ENCODE results near the gene CARTPT.

Gene CARTPT

GRCh38 chr5:71703941-71704340, 15.1 kb upstream of the CARTPT start:
- Mint-ChIP-seq H3K4me1 (no peaks in the 10 kb centered on the region), H3K9me3 (no peaks in the 10 kb centered on the region)
- ATAC-seq (replicated peaks) = no peak

GRCh38 chr5:71705421-71705820, 13.7 kb upstream of the CARTPT start:
- DNase-seq (no peak), ATAC-seq (replicated peaks) (no peak)
- no peak overlapping the region for H3K4me3 Mint-ChIP-seq
- H3K27ac Mint-ChIP-seq = no peak overlapping the region
- H3K4me1 Mint-ChIP-seq = no peaks in the 10 kb centered on the region
- H3K27me3 Mint-ChIP-seq = peaks cover 8 to 13% of the 10 kb centered on the region in 2 donors
- no peaks in the 10 kb centered on the region for H3K9me3 Mint-ChIP-seq
- no peaks in the 10 kb centered on the region for H3K36me3 Mint-ChIP-seq

More at GRCh38 chr5:71703941-71704340, 15.1 kb upstream of the CARTPT start:
- H3K36me3 Mint-ChIP-seq = no peaks in the 10 kb centered on the region
- no peak overlapping the region for H3K4me3 Mint-ChIP-seq
- H3K27me3 Mint-ChIP-seq = peaks cover 8 to 15% of the 10 kb centered on the region in 2 donors
- no peak overlapping the region for H3K27ac Mint-ChIP-seq
- no peak for DNase-seq

DNA sequence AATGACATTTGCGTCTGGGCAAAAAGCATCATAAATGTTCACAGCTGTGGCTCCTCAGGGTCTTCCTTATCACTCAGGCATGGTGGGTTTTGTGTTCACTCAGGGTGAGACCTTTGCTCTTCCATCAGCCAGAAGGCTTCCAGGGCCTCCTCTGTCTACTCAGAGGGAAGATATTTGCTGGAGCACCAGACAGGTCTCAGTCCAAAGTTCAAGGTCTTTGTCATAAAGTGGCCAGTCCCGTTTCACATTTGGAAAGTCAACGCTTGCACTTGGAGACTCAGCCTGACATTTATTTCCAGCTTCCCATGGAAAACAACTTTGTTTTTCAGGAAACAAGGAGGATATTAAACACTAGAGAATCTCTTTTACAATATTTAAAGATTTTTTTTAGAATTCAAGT, 12.2 kb upstream of the CARTPT start:
- no peak overlapping the region for H3K27ac Mint-ChIP-seq
- no peaks in the 10 kb centered on the region for H3K36me3 Mint-ChIP-seq
- DNase-seq (no peak), ATAC-seq (replicated peaks) (no peak)
- no peak overlapping the region for H3K4me3 Mint-ChIP-seq
- no peaks in the 10 kb centered on the region for H3K4me1 Mint-ChIP-seq
- H3K9me3 Mint-ChIP-seq = no peaks in the 10 kb centered on the region
- H3K27me3 Mint-ChIP-seq = peaks cover 8 to 9% of the 10 kb centered on the region in 2 donors

DNA sequence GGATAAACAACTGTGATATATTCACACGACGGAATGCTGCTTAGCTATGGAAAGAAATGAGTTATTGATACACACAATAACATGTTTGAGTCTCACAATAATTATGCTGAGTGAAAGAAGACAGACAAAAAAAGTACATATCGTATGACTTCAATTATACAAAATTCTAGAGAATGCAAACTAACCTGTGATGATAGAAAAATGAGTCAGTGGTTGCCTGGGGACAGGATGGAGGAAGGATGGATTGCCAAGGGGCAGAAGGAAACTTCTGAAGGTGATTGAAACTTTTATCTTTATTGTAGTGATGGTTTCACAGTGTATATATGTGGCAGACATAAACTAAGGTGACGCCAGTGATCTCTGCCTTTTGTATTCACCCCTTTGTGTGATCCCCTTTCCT, 7.5 kb upstream of the CARTPT start:
- no peaks in the 10 kb centered on the region for H3K9me3 Mint-ChIP-seq
- H3K27me3 Mint-ChIP-seq = peaks cover 16 to 18% of the 10 kb centered on the region in 2 donors
- no peaks in the 10 kb centered on the region for H3K36me3 Mint-ChIP-seq
- DNase-seq (no peak), ATAC-seq (replicated peaks) (no peak)
- H3K4me1 Mint-ChIP-seq = no peaks in the 10 kb centered on the region
- no peak overlapping the region for H3K27ac Mint-ChIP-seq
- no peak overlapping the region for H3K4me3 Mint-ChIP-seq

GRCh38 chr5:71714911-71715310, 4.2 kb upstream of the CARTPT start:
- ATAC-seq (replicated peaks) (no peak), DNase-seq (no peak)
- Mint-ChIP-seq H3K27ac (no peak overlapping the region), H3K4me3 (no peak overlapping the region), H3K27me3 (peaks cover 40 to 51% of the 10 kb centered on the region in 2 donors), H3K36me3 (no peaks in the 10 kb centered on the region), H3K9me3 (peaks cover 2 to 3% of the 10 kb centered on the region in 2 donors), H3K4me1 (peaks cover 4 to 7% of the 10 kb centered on the region in 2 donors)

DNA sequence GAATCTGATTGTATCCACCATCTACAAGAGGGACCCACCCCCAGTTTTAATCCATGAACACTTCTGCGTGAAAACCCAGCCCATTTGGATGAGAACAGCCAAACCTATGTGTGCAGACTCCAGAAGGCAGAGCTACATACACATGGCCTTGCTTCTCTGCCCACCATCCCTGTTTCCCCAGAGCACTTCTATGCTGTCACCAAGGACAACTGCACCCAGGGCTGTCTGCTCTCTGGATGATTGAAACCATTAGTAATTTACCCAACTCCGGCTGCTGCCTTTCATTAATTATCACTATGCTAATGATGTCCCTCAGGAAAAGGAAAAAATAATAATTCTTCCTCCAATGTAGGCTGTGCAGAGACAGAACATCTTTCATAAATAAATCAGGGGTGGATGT, 8.9 kb downstream of the CARTPT start:
- ATAC-seq (replicated peaks) (no peak), DNase-seq (no peak)
- Mint-ChIP-seq H3K9me3 (no peaks in the 10 kb centered on the region), H3K27me3 (peaks cover 29 to 50% of the 10 kb centered on the region in 2 donors), H3K4me1 (no peaks in the 10 kb centered on the region), H3K36me3 (no peaks in the 10 kb centered on the region), H3K27ac (no peak overlapping the region), H3K4me3 (no peak overlapping the region)

DNA sequence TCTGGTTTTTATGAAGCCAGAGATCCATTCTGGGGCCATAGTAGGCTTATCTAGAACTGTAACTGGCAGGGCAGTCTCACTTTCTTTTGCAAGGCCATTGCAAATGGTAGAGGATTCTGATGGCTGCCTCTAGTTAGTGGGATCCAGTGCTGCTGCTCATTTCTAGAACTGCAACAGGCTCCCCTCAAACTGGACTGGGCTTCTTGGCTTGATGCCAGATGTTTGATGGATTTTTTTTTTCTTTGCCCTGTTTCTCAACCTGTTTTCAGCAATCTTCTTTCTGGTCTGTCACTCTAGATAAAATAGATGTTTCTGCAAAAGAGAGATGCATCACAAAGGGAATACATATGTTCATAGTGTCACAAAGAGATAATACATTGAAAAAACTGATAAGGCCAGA, 11.9 kb downstream of the CARTPT start:
- no peaks in the 10 kb centered on the region for H3K36me3 Mint-ChIP-seq
- peaks cover 18 to 48% of the 10 kb centered on the region in 2 donors for H3K27me3 Mint-ChIP-seq
- no peak overlapping the region for H3K4me3 Mint-ChIP-seq
- no peak overlapping the region for H3K27ac Mint-ChIP-seq
- no peak for DNase-seq
- no peaks in the 10 kb centered on the region for H3K9me3 Mint-ChIP-seq
- no peaks in the 10 kb centered on the region for H3K4me1 Mint-ChIP-seq
- no peak for ATAC-seq (replicated peaks)

DNA sequence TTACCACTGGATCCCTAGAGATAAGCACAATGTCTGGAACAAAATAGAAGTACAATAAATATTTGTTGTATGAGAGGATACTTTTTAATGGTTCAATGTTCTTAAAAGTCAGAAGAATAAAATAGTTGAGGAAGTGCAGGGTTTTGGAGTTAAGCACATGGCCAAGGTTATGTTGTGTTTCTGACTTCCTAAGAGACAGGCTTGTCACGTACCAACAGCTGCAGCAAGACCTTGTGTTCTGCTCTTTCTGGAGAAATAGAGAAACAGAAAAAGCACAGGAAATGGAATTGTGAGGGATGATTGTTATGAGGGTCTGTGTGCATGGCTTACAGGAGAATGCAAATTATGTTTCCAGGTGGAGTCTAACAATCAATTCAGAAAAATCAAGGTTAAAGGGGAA, 12.9 kb downstream of the CARTPT start:
- no peak overlapping the region for H3K27ac Mint-ChIP-seq
- no peak for DNase-seq
- no peaks in the 10 kb centered on the region for H3K36me3 Mint-ChIP-seq
- no peak overlapping the region for H3K4me3 Mint-ChIP-seq
- ATAC-seq (replicated peaks) = no peak
- no peaks in the 10 kb centered on the region for H3K4me1 Mint-ChIP-seq
- H3K27me3 Mint-ChIP-seq = peaks cover 15 to 45% of the 10 kb centered on the region in 2 donors
- no peaks in the 10 kb centered on the region for H3K9me3 Mint-ChIP-seq

DNA sequence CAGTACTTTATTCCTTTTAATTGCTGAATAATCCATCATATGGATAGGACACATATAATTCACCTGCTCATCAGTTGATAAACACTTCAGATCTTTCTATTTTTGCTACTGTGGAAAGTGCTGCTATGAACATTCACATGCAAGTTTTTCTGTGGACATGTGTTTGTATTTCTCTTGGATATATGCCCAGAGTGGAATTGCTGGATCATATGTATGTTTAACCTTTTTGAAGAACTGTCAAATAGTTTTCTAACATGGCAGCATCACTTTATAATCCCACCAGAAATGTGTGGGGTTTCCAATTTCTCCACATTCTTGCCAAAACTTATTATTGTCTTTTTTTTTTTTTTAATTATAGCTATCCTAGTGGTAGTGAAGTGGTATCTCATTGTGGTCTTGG, 15.1 kb downstream of the CARTPT start:
- no peaks in the 10 kb centered on the region for H3K36me3 Mint-ChIP-seq
- no peak overlapping the region for H3K27ac Mint-ChIP-seq
- DNase-seq (no peak), ATAC-seq (replicated peaks) (no peak)
- no peaks in the 10 kb centered on the region for H3K4me1 Mint-ChIP-seq
- no peaks in the 10 kb centered on the region for H3K9me3 Mint-ChIP-seq
- no peak overlapping the region for H3K4me3 Mint-ChIP-seq
- peaks cover 11 to 26% of the 10 kb centered on the region in 2 donors for H3K27me3 Mint-ChIP-seq

DNA sequence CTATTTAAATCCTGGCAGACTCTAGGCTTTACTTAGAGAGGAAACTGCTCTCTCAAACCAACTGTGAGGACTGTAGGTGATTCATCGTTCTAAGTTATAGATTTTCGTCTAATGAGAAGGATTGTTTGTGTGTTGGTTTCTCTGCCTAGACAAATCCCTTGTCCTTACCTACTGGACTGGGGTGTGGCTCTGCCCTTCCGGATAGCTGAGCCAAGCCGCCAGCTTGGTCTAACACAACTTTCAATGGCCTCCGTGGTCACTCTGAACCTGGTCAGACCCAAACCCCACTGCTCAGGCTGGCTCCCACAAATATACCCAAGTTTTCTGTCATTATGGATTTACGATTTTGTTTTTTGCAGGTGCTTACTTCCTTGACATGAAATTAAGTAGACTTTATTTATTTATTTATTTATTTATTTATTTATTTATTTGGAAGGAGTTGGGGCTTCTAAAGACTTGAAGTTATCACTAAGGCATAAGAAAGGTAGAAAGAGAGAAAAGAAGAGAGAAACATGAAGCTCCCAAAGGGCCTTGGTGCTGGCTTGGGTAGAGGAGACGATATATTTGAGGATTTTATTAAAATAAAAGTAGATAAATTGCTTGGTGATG, 19.0 kb downstream of the CARTPT start:
- ATAC-seq (replicated peaks) = no peak
- peaks cover 0 to 6% of the 10 kb centered on the region in 2 donors for H3K9me3 Mint-ChIP-seq
- peaks cover 6 to 20% of the 10 kb centered on the region in 2 donors for H3K27me3 Mint-ChIP-seq
- H3K4me3 Mint-ChIP-seq = no peak overlapping the region
- H3K27ac Mint-ChIP-seq = no peak overlapping the region
- no peak for DNase-seq
- no peaks in the 10 kb centered on the region for H3K36me3 Mint-ChIP-seq
- H3K4me1 Mint-ChIP-seq = no peaks in the 10 kb centered on the region

GRCh38 chr5:71738662-71739361, 19.7 kb downstream of the CARTPT start:
- H3K4me3 Mint-ChIP-seq = no peak overlapping the region
- no peak for DNase-seq
- no peaks in the 10 kb centered on the region for H3K4me1 Mint-ChIP-seq
- no peak for ATAC-seq (replicated peaks)
- H3K27ac Mint-ChIP-seq = no peak overlapping the region
- peaks cover 0 to 6% of the 10 kb centered on the region in 2 donors for H3K9me3 Mint-ChIP-seq
- H3K27me3 Mint-ChIP-seq = peaks cover 4 to 20% of the 10 kb centered on the region in 2 donors
- H3K36me3 Mint-ChIP-seq = no peaks in the 10 kb centered on the region

DNA sequence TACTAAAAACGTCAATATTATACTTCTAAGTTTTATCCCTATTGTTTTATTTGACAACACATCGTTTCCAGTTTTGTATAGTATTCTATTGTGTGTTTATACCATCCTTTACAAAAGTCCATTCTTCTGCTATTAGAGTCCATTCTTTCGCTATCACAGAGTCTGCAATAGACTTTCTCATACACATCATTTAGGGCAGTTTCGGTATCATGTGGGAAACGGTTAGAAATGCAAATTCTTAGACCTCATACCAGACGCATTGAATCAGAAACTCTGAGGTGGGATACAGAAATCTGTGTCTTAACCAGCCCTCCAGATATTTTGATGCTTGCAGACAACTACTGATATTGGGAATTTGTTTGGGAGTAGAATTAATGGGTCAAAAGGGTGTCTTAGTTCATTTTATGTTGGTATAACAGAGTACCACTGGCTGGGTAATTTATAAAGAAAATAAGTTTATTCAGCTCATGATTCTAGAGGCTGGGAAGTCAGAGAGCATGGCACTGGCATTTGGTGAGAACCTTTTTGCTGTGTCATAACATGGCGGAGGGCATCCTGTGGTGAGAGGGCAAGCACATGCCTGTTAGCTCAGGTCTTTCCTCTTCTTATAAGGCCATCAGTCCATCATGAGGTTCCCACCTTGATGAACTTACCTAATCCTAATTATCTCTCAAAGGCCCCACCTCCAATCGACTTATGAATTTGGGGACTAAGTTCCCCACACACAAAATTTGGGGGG, 21.1 kb downstream of the CARTPT start:
- ATAC-seq (replicated peaks) (no peak), DNase-seq (no peak)
- Mint-ChIP-seq H3K36me3 (no peaks in the 10 kb centered on the region), H3K4me1 (no peaks in the 10 kb centered on the region), H3K9me3 (peaks cover 0 to 6% of the 10 kb centered on the region in 2 donors), H3K4me3 (no peak overlapping the region), H3K27ac (no peak overlapping the region), H3K27me3 (peaks cover 4 to 17% of the 10 kb centered on the region in 2 donors)

DNA sequence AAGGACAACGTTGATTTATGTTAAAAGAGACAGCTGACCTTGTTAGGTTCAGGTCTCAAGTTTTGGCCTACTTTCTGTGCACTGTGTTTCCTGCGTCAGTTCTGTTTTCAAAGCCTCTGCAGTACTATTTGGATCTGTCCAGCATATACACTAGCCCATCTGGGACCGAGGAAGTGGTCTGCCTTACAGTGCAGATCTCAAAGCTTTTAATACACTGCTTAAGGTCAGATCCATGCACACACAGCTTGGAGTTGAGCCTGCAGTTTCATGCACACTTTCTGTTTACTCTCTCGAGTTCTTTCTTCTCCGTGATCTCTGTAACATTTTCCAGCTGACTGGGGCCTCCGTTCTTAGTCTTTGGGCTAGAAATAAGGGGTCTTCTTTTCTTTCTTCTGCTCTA, 24.1 kb downstream of the CARTPT start:
- peaks cover 0 to 6% of the 10 kb centered on the region in 2 donors for H3K9me3 Mint-ChIP-seq
- ATAC-seq (replicated peaks) = no peak
- no peak overlapping the region for H3K27ac Mint-ChIP-seq

GRCh38 chr5:71744009-71744790, 25.1 kb downstream of the CARTPT start:
- Mint-ChIP-seq H3K36me3 (no peaks in the 10 kb centered on the region), H3K4me1 (no peaks in the 10 kb centered on the region), H3K27me3 (peaks cover 9 to 21% of the 10 kb centered on the region in 2 donors), H3K27ac (no peak overlapping the region), H3K9me3 (peaks cover 0 to 6% of the 10 kb centered on the region in 2 donors), H3K4me3 (no peak overlapping the region)
- DNase-seq (no peak), ATAC-seq (replicated peaks) (no peak)

More for the DNA sequence above, 24.1 kb downstream of the CARTPT start:
- Mint-ChIP-seq H3K27me3 (peaks cover 9 to 21% of the 10 kb centered on the region in 2 donors), H3K4me1 (no peaks in the 10 kb centered on the region), H3K36me3 (no peaks in the 10 kb centered on the region), H3K4me3 (no peak overlapping the region)
- DNase-seq = no peak
